Cerebellar cortex (tissue), 1 donor: ENCODE measurements around the gene IGFBP1.
"Not testable (repeated sequence)": the region's sequence is repeated elsewhere in the genome, so short reads cannot be mapped to it uniquely, and the experiment has no call there.

Experiments
- DNase-seq: peaks from one replicate; pipeline ENCODE4 v3.0.0-alpha.2; 2015; ENCODE audit warnings: low spot score

IGFBP1 gene

DNA sequence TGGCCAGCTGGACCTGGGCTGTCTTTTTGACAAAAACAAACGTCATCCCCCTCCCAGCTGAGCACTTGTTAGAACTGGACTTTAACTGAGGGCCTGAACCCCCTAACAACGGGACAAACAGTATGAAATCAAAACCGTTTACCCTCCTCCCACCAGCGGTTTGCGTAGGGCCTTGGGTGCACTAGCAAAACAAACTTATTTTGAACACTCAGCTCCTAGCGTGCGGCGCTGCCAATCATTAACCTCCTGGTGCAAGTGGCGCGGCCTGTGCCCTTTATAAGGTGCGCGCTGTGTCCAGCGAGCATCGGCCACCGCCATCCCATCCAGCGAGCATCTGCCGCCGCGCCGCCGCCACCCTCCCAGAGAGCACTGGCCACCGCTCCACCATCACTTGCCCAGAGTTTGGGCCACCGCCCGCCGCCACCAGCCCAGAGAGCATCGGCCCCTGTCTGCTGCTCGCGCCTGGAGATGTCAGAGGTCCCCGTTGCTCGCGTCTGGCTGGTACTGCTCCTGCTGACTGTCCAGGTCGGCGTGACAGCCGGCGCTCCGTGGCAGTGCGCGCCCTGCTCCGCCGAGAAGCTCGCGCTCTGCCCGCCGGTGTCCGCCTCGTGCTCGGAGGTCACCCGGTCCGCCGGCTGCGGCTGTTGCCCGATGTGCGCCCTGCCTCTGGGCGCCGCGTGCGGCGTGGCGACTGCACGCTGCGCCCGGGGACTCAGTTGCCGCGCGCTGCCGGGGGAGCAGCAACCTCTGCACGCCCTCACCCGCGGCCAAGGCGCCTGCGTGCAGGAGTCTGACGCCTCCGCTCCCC lies at the start of gene IGFBP1:
Gene IGFBP1 (plus strand): TSS at position 304 of the 808 bp plus-strand sequence. CDS start 165 bp downstream, at position 469.
- peak; percentile 3 for DNase-seq

DNA sequence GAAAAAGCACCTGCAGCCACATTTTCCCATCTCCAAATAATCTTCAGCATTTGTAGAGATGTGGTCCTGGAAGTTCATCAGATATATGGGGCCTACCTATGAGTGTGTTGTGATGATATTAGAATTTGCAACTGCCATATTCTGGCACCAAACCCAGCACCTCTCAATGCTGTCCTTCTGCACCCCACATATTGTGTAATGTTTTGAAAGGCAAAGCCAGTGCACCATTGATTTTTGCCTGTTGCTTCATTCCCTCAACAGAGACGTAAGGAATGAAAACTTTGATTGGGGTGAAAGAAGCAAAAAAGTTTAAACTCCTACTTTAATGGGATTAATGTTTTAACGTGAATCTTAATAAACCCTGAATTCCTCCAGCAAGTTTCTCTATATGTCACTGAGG lies 49.4 kb upstream of the IGFBP1 start:
- DNase-seq, result not testable (repeated sequence)

DNA sequence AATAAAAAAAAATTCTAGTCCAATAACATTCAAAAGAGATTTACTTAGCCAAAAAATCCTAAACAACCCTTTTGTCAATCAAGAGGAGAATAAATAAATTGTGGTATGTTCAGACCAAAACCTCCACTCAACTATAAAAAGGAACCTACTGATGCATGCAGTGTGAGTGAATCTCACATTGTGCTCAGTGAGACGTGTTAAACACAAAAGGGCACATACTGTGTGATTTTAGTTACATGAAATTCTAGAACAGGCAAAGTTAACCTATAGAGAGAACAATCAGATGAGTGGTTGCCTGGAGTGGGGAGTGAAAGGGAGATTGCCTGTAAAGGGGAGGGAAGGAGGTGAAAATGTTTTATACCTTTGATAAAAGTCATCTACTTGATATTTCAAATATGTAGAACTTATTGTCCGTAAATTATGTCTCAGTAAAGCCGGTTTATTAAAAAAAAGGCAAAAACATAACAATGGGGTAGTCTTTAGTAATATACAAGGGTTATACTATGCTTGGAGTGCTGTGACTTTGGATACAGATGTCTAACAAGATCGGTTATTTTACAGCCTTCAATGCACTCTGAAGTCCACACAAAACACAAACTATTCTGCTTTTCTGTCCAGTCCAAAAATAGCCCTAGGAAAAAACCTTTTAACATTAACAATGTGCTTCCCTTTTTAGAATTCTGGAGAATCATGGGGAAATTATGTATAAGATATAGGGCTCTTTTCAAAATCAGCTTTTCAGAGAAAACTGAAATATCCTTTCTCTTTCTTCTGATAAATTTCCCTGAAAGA lies 46.2 kb upstream of the IGFBP1 start:
- not testable (repeated sequence) for DNase-seq

DNA sequence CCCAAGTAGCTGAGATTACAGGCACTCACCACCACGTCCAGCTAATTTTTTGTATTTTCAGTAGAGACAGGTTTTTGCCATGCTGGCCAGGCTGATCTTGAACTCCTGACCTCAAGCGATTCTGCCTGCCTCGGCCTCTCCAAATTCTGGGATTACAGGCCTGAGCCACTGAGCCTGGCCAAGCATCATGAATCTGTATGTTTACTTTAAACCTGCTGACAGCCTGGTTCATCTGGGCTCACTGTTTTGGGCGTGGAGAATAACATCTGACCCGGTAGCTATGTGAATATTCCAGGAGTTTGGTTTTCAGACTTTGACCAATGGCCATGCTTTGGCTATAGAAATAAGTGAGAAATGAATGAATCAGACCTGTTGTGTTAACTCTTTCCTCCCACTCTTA lies 41.8 kb upstream of the IGFBP1 start:
- not testable (repeated sequence) for DNase-seq

DNA sequence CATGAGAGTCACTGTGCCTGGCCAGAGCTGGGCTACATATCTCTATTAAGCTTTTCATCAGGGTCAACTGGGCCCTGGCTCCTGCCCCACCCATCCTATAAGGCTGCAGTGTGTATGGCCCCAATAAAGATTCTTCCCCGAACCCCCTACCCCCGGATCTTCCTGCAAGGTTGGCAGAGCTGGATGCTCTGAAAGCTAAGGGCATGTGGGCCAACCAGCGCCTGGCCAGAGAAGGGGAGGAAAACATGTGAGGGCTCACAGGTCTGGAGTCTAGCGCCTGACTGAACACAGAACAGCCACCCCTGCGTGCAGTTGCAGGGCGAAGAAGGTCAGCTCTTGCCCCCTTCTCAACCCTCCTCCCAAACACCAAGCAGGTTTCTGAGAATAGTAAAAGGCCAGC lies 39.6 kb upstream of the IGFBP1 start:
- DNase-seq, result not testable (repeated sequence)

DNA sequence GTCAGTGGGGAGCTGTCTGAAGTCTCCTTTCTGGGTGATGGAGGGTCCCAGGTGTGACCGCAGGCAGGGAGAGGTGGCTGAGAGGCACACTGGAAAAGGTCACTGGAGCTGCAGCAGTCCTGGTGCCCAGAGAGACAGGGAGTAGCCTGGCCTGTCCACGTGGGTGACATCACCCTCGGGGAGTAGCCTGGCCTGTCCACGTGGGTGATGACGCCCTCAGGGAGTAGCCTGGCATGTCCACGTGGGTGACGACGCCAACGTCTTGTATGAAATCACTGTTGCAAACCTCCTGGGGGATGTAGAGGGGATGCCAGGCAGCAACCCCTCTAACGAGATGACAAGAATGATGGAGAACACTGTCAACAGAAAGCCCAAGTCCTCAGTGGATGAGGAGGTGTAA lies 35.3 kb upstream of the IGFBP1 start:
- DNase-seq, result not testable (repeated sequence)

DNA sequence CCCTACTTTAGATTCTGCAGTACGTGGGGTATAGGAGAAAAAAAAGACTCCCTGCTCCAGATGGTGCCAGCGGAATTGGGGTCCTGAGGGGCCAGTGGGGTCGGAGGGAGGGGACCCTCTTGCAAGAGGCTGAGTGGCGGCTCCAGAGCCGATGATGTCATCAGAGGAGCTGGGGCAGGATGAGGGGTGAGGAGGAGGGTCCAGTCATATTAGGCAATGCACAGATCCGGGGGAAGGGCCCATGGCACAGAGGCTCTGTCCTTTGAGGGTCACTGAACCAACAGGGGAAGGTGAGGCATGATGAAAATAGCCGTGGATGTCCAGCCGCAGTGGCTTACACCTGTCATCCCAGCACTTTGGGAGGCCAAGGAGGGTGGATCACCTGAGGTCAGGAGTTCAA lies 34.8 kb upstream of the IGFBP1 start:
- DNase-seq, result not testable (repeated sequence)

DNA sequence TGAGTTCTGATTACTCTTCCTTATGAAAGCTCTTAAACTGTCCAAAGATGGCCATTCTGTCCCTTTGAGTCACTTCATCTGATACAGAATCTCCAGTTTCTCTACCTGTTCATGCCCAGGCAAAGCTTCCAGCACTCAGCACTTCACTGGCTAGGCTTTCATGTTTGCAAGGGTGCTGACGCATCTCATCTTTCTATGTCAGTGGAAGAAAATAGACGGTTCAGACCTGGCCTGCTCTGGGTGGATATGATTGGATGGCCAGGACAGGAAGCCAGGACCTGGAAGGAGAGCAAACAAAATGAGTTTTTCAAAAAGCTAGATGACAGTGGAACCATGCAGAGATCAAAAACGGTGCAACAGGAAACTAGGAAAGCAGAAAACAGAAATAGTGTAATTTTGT lies 32.6 kb upstream of the IGFBP1 start:
- DNase-seq, result not testable (repeated sequence)

DNA sequence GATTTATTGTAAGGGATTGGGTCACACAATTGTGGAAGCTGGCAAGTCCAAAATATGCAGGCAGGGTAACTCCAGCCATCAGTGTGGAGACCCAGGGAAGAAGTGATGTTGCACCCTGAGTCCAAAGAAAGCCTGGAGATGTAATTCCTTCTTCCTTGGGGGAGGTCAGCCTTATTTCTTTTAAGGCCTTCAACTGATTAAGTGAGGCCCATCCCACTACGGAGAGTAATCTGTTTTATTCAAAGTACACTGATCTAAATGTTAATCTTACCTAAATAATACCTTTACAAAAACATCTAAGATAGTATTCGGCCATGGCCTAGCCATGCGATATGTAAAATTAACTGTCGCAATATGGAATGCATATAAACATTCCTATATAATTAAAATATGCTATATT lies 31.4 kb upstream of the IGFBP1 start:
- DNase-seq, result not testable (repeated sequence)

DNA sequence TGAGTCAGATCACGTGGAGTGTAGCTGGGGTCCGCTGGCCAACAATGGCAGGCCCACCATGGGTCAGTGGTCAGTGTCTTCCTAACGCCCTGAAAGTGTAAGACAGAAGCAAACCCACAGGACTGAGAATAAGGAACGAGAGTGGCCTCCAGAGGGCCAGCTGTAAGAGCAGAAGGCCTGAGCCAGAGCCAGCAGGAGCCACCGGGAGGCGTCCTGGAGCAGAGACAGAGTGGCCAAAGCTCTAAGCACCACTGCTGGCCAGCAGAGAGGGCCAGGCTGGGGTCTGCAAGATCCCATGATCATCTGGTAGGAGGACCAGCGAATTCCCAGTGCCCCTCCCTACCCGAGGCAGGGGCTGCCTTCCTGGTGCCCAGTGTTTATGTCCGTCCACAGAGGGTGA lies 24.6 kb upstream of the IGFBP1 start:
- DNase-seq, result no peak

DNA sequence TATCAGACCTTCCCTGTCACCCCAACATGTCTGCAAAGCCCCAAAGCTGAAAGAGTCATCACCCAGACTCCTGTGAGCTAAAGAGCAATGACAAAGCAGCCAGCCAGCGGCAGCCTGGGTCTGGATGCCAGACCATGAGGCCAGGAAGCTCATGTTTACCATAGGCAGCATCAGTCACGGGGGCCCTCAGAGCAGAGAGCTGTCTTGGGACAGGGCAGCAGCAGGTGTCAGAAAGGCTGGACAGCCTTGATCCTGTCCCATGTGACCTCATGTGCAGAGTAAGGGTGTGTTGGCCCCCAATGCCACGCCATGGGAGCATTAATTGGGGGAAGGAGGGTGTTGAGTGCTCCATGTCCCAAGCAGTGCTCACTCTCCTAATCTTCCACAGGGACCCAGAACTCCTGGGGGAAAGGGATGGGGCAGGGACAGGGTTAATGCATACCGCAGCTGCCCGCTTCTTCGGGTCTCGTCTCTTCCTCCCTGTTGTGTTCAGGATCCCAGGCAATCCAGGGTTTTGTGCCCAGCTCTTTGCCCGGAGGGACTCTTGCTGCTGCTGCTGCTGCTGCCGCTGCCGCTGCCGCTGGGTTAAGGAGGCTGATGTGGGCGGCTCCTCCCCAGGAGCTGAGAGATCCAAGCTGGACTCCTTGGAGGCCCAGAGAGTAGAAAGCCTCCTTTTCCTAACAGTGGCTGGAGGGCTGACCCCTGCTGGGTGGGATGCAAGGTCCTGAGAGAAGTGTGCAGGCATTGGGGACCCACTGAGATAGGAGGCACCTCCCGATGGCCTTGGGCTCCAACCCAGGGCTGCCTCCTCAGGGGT lies 22.5 kb upstream of the IGFBP1 start:
- no peak for DNase-seq

DNA sequence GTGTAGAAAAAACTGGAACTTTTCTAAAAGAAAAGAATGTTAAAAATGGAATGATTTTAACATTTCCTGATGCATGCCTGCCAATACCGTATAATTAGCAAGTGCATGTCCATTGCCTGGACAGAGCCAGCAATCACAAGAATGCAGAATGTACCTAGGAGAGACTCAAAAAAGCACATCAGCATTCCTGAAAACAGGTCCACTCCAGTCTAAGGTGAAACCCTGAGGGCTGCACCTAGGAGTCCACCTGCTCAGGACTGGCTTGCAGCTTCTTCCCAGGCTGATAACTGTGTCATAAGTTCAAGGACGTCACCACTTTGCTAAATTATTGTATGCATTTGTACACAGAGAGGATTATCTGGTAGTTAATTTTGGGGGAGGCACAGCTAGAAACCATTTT lies 20.8 kb upstream of the IGFBP1 start:
- no peak for DNase-seq

DNA sequence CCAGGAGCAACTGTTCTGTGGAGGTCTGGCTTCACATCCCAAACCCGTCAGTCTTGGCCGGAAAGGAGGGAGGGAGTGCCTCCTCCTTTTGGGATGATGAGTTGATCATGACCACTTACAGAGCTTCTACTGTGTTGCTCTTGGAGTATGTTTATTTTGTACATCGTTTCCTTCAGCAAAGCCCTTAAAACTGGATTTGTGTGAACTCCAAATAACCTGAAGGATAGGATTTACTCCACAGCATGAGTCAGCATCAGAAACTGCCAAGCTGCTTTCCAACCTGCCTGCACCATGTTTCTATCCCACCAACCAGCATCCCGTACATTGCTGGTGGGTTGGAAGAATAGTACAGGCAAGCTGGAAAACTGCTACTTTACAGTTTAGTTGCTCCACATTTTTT lies 18.9 kb upstream of the IGFBP1 start:
- DNase-seq, result no peak

DNA sequence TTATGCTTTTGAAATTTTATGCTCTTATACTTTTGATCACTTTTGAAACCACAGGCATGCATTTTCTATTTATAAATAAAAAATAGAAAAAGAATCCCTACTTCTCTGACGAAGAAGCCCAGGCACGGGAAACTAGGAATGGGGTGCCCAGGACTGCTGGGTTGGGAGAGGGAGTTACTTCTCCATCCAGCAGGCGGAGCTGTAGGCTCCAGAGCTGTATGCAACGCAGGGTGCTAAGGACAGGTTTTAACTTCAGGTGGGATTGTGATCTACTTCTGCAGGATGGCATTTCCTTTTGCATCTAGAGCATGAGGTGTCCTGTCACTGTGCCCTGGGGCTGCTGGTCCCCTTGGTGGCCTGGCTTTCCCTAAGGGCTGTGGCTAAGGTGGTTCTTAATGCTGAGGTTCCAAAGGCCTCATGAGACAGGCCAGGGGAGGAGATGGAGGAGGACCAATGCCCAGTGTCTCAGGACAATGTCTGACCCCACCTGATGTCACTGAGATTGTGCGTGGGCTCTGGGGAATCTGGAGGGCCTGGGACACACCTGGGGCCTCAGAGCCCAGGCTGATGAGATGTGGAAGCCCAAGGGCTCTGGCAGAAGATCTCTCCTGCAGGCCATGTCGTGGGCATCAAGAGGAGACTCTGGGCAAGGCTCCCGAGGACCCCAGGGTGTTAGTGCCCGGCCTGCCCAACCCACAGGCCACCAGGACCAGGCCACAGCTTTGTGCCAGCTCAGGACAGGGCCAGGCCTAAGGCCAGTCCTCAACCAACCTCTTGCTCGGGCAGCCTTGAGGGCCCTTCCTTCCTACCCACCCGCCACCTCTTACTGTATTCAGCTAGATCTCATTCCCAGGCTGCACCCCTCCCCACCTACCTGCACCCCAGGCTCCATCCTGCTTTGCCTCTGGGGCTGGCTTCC lies 15.9 kb upstream of the IGFBP1 start:
- DNase-seq, result peak; percentile 3

DNA sequence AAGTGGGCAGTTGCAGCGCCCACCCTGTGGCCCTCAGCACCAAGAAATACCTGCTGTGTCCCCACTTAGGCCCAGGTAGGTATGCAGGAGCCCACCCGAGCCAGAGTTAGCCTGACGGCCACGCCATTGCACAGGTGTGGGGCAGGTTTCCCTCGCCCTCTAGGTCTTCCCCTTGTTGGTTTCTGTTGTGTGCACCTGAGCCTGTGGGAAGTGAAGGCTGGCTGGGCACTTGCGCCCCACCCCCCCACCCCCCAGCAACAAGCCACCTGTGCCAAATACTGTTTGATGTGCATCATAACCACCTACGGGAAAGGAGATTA lies 15.3 kb upstream of the IGFBP1 start, which contains the start of gene CCDC201:
Gene CCDC201 (minus strand): TSS at position 48 of the 320 bp plus-strand sequence. CDS start 75 bp downstream, outside the sequence.
- DNase-seq, result no peak

DNA sequence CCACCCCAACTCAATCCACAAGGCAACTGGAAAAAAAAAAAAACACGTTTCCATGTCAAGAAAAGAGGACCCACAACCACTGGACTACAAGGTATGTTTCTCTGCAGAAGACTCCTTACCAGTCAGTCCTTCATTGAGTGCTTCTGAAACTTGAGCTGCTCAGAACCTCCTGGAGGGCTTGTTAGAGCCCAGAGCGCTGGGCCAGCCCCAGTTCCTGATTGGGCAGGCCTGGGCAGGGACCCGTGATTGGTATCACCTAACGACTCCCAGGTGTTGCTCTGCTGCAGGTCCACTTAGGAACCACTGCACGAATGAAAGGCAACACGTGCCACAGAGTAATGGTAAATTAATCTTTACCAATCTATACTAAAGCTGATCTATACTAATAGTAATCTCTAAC lies 14.9 kb upstream of the IGFBP1 start:
- DNase-seq, result no peak

DNA sequence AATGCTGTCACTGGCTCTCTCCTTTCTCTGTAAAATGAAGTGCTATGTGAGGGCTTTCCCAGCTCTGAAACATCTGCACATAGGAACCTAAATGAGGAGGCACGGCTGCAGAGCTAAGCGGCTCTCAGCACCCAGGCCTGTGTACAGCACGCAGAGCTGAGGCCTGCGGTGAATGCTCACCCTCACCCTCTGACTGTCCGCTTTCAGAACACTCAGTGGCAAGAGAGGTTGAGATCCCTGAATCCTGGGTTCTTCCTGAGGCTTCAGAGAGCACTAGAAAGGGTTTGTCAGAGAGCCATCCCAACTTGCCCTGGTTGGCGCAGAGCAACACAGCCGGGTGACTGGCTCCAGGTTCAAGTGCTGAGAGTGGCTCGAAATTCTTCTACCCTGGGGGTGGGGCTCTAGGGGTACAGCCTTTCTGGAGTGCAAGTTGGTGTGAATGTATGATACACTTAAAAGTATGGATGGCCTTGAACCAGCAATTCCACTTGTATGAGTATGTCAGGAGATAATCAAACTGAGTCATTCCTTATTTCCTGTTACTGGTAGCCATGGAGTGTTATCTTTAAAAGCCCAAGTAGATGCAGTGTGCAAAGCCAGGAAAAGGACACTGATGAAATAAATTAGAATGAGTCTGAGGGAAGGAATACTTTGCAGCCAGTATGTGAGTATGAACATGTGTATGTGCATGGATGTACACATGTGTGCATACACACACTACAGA lies 13.7 kb upstream of the IGFBP1 start:
- no peak for DNase-seq

DNA sequence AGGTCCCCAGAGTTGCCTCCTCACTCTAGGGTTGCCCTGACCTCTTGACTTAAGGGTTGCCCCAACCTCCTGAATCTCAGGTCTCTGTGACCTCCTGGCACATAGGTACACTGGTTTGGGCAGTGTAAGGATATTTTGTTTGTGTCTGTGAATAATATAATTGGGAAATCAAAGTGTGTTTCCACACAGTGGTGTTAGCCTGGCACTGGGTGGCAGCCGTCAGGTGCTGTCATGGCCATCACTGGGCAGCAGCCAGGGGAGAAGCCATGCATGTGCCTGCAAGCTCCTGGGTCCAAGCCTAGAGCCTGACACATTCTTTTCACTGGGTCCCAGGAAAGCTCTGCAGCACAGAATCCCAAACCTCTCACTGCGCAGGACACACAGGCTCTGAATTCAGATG lies 11.8 kb upstream of the IGFBP1 start:
- no peak for DNase-seq

DNA sequence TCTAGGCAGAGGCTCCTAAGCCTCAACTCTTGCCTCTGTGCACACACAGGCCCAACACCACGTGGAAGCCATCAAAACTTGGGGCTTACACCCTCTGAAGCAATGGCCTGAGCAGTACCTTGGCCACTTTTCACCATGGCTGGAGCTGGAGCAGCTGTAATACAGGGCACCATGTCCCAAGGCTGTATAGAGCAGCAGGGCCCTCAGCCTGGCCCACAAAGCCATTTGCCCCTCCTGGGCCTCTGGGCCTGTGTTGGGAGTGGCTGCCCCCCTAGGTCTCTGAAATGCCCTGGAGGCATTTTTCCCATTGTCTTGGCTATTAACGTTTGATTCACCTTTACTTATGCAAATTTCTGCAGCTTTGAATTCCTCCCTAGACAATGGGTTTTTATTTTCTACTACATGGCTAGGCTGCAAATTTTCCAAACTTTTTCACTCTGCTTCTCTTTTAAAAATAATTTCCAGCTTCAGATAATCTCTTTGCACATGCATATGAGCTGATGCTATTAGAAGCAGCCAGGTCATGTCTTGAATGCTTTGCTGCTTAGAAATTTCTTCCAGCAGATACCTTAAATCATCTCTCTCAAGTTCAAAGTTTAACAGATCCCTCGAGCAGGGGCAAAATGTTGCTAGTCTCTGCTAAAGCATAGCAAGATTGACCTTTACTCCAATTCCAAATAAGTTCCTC lies 9.7 kb upstream of the IGFBP1 start:
- no peak for DNase-seq

DNA sequence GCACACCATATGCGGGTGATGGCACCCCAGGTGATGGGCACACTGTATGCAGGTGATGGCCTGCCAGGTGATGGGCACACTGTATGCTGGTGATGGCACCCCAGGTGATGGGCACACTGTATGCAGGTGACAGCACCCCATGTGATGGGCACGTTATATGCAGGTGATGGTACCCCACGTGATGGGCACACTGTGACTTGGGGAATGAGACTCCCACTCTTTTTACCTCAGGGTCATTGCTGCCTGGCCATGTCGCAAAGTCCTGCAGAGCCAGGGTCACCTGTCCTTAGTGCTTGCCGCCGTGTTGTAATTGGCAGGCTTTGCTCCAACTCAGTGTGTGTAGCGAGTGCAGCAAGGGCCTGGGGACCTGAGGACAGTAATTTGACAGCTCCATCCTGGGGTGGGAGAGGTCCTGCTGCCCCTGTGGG lies 7.8 kb upstream of the IGFBP1 start:
- no peak for DNase-seq
